Sigmoid colon (tissue), 7 donors: ENCODE results near the gene ZBTB38. TPM values are rescaled to one million over a fixed set of nuclear protein-coding genes. Genes with fewer than 3 reads are reported as not detected.
A peak's percentile ranks its signal among the peaks of the same experiment; 100 is the strongest.

Experiments used
- DNase-seq: peaks from one replicate; pipeline ENCODE4 v3.0.0-alpha.2; 2019
- H3K27ac ChIP-seq, 4 donors: fragments of 200-600 bp; sonication (generic); one replicate each; pipeline ENCODE4 v1.5.1; 2016 to 2019; ENCODE audit warnings: mild to moderate bottlenecking in 1 of 4
- H3K27me3 ChIP-seq, 3 donors: fragments of 200-600 bp; sonication (generic); one replicate each; pipeline ENCODE4 v1.5.1; 2019; ENCODE audit warnings: mild to moderate bottlenecking in 1 of 3
- H3K36me3 ChIP-seq, 4 donors: fragments of 200-600 bp; sonication (generic); one replicate each; pipeline ENCODE4 v1.5.1; 2016 to 2019
- H3K4me1 ChIP-seq, 4 donors: fragments of 200-600 bp; sonication (generic); one replicate each; pipeline ENCODE4 v1.5.1; 2017 to 2019
- H3K4me3 ChIP-seq, 4 donors: fragments of 200-600 bp; sonication (generic); one replicate each; pipeline ENCODE4 v1.5.1; 2017 to 2019; ENCODE audit warnings: mild to moderate bottlenecking in 2 of 4, moderate library complexity in 1 of 4
- H3K9me3 ChIP-seq, 4 donors: fragments of 200-600 bp in 3 of 4; sonication (generic) in 3 of 4; one replicate each; pipeline versions ENCODE4 v1.5.1 to v1.6.1; 2013 to 2019
- CTCF ChIP-seq, 4 experiments: fragments of 450-650 bp in 3 of 4; fragments of 200-600 bp in 1 of 4; IDR thresholded peaks; one replicate each; pipeline ENCODE4 v1.5.1; 2016 to 2019; ENCODE audit warnings: antibody characterized with exemption in 4 of 4, mild to moderate bottlenecking in 3 of 4, moderate library complexity in 2 of 4
- EP300 ChIP-seq, 4 donors: sonication (generic); formaldehyde crosslinking; IDR thresholded peaks; one replicate each; pipeline ENCODE4 v1.6.1; 2017; ENCODE audit warnings: antibody characterized with exemption in 4 of 4
- POLR2A ChIP-seq, 2 donors: fragments of 450-650 bp; IDR thresholded peaks; one replicate each; pipeline ENCODE4 v1.6.1; 2016; ENCODE audit warnings: antibody characterized with exemption in 2 of 2, mild to moderate bottlenecking in 2 of 2, moderate library complexity in 2 of 2
- POLR2AphosphoS5 ChIP-seq, 4 donors: sonication (generic); formaldehyde crosslinking; IDR thresholded peaks; one replicate each; pipeline ENCODE4 v1.6.1; 2017; ENCODE audit warnings: antibody characterized with exemption in 4 of 4
- WGBS, 2 donors: extraction: QIAGEN DNeasy Blood & Tissue Kit; methylation state at CpG; one replicate each; pipeline ENCODE4 v1.1.7; 2013; 5-methylcytosine and 5-hydroxymethylcytosine counted together
- intact Hi-C: fragments of 100-400 bp; cut with DNase I; formaldehyde crosslinking; loops from one replicate; pipeline ENCODE4 v1.15.1; 2023
- polyA plus RNA-seq, 3 donors: library from polyadenylated mRNA; stranded (reverse); fragments of 200-250 nt; gene quantifications; one replicate each; pipeline ENCODE4 v1.2.3, GENCODE V29; 2013
- total RNA-seq, 4 donors: library from RNA; depleted of rRNA; stranded (reverse); fragments of >200 nt; gene quantifications; one replicate each; pipeline ENCODE4 v1.1.0, GENCODE V29; 2016
- donor health status: healthy with polysubstance abuse.
- donor health status: Bipolar disorder and iron deficiency.
- donor health status: healthy.

The ZBTB38 gene
- total and polyA plus RNA-seq, 7 donors: 16.8 to 178 (median 150) TPM

- H3K27me3 ChIP-seq: no peaks in the 10 kb centered on the region
- DNase-seq: no peak
- no peaks in the 10 kb centered on the region for H3K36me3 ChIP-seq
- intact Hi-C loops: loop anchor here (2.0 to 5.0 kb wide), 3 partner anchors 34 to 508 kb away; partner anchors contain the start of gene ATP1B3
- H3K9me3 ChIP-seq: no peaks in the 10 kb centered on the region
- WGBS, 2 donors: 67 to 84% methylated on average over 15 of the region's 15 CpGs
- H3K4me3 ChIP-seq: peak overlapping the region in 3 of 4 donors; percentile 13 to 24 (median 20)
- peaks cover 0 to 46% (median 46%) of the 10 kb centered on the region in 4 donors for H3K4me1 ChIP-seq
- H3K27ac ChIP-seq: peak overlapping the region; percentile 81 to 95 (median 90)
- TF ChIP-seq CTCF (IDR thresholded peaks at IDR 0.05) (no peak), EP300 (IDR thresholded peaks at IDR 0.05) (peak in 1 of 4 donors; percentile 3), POLR2AphosphoS5 (IDR thresholded peaks at IDR 0.05) (peak in 1 of 4 donors; percentile 26)
These were observed 856 bp downstream of the ZBTB38 start for GRCh38 chr3:141368925-141369794.

- peak overlapping the region; percentile 81 to 95 (median 90) for H3K27ac ChIP-seq
- H3K4me1 ChIP-seq: peaks cover 0 to 46% (median 46%) of the 10 kb centered on the region in 4 donors
These were observed 1.8 kb downstream of the ZBTB38 start for GRCh38 chr3:141370065-141370533.

GRCh38 chr3:141371882-141372281, 3.6 kb downstream of the ZBTB38 start:
- Histone ChIP-seq H3K27me3 (no peaks in the 10 kb centered on the region), H3K4me3 (no peak overlapping the region), H3K27ac (no peak overlapping the region), H3K36me3 (no peaks in the 10 kb centered on the region), H3K9me3 (no peaks in the 10 kb centered on the region), H3K4me1 (peaks cover 0 to 32% (median 32%) of the 10 kb centered on the region in 4 donors)
- no peak for TF ChIP-seq POLR2A (IDR thresholded peaks at IDR 0.05)
- TF ChIP-seq EP300 (IDR thresholded peaks at IDR 0.05): no peak
- no peak for TF ChIP-seq CTCF (IDR thresholded peaks at IDR 0.05)
- no peak for TF ChIP-seq POLR2AphosphoS5 (IDR thresholded peaks at IDR 0.05)
- intact Hi-C loops: no loop called here
- DNase-seq: no peak

More at GRCh38 chr3:141370065-141370533, 1.8 kb downstream of the ZBTB38 start:
- no peaks in the 10 kb centered on the region for H3K9me3 ChIP-seq
- H3K36me3 ChIP-seq: no peaks in the 10 kb centered on the region
- intact Hi-C loops: no loop called here
- no peaks in the 10 kb centered on the region for H3K27me3 ChIP-seq
- WGBS, 2 donors: 19 to 32% methylated on average over 2 of the region's 2 CpGs
- peak in 1 of 4 donors; percentile 5 for TF ChIP-seq EP300 (IDR thresholded peaks at IDR 0.05)
- no peak for TF ChIP-seq POLR2A (IDR thresholded peaks at IDR 0.05)
- TF ChIP-seq CTCF (IDR thresholded peaks at IDR 0.05): peak in 2 of 4 experiments; percentile 15 to 21
- TF ChIP-seq POLR2AphosphoS5 (IDR thresholded peaks at IDR 0.05): peak; percentile 24 to 77 (median 34)
- H3K4me3 ChIP-seq: no peak overlapping the region
- peak; percentile 81 for DNase-seq

GRCh38 chr3:141372656-141373055, 4.4 kb downstream of the ZBTB38 start:
- Histone ChIP-seq H3K36me3 (no peaks in the 10 kb centered on the region), H3K27ac (no peak overlapping the region), H3K27me3 (no peaks in the 10 kb centered on the region), H3K4me3 (no peak overlapping the region), H3K9me3 (no peaks in the 10 kb centered on the region), H3K4me1 (peaks cover 0 to 25% (median 24%) of the 10 kb centered on the region in 4 donors)
- no peak for TF ChIP-seq EP300 (IDR thresholded peaks at IDR 0.05)
- TF ChIP-seq POLR2AphosphoS5 (IDR thresholded peaks at IDR 0.05): no peak
- TF ChIP-seq POLR2A (IDR thresholded peaks at IDR 0.05): no peak
- no peak for TF ChIP-seq CTCF (IDR thresholded peaks at IDR 0.05)
- intact Hi-C loops: no loop called here
- no peak for DNase-seq
